GM19025 (cell line): ENCODE data around the gene CIB2.
A peak's percentile ranks its signal among the peaks of the same experiment; 100 is the strongest.

Experiments used
- ATAC-seq: cut with Tn5 transposase; IDR thresholded peaks from one replicate; pipeline ENCODE4 v1.9.1; 2021; ENCODE audit warnings: mild to moderate bottlenecking, low read depth, moderate library complexity; ENCODE audit not compliant: unreplicated experiment

The CIB2 gene

DNA sequence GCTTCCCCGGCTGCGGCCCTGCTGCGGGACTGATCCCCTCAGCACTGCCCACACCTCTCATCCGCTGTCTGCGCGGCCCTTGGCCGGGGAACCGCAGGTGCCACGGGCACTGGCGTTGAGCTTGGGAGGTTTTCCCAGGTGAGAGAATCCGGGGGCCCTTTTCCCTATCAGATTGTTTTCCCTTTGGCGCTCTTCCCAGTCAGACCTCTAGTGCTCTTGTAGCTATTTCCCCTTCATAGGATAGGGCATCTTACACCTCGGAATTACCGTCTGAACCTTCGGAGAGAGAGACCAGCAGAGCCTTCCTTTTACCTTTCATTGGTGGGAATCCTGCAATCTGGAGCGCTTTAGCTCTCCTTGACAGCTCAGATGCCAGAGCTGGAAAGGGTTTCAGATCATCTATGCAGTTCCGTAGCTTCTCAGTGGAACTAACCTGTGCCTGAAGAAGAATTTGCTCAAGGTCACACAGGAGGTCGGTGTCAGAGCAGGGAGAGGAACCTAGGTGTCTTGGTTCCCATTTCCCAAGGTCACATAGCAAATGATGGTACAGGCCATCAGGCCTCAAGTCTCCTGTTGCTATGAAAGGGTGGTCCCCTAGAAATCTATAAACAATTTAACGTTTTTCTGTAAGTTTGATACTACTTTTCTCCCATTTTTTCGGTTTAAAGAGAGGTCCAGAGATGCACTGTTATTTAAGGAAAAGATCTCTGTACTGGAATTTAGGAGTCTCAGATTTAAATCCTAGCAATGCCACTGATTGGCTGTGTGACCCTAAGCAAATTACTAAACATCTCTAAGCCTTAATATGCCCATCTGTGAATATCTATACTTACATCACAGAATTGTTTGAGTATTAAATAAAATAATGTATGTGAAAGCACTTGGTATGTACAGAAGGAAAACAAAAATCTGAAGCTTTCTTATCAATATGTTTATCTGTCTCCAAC lies 18.8 kb upstream of the CIB2 start:
- ATAC-seq: no peak

DNA sequence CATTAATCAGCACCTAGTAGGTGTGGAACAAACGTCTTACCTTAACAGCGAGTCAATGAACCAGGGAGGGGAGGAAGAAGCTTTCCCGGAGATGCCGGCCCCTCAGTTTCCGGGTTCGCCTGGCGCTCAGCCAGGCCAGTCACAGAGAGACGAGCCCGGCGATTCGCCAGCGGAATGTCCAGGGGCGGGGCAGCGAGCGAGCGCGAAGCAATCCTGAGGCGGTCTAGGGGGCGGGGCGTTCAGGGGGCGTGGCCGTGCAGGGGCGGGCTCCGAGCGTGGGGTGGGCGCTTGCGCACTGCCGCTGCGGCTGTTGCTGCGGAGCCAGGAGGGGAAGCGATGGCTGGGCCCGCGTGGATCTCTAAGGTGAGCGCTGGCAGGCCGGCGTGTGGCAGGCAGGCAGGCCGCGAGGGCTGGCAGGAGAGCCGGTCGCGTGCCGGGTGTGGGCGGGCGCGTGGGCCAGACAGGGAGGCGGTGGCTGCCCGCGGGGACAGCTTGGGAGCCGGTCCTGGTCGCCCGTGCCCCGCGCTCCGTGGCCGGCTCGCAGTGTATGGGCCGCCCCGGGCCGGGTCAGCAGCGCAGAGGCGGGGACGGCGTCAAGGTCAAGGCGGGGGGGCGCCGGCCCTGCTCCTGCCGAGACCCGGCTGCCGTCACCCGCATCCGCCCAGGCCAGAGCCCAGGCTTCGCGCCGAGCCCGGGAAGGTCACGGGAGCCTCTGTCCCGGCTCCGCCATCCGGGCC lies 18.0 kb upstream of the CIB2 start, which contains the start of gene IDH3A:
TSS of gene IDH3A (plus strand) at position 295 of the 737 bp plus-strand sequence. CDS start at position 337, 42 bp downstream.
- ATAC-seq: peak; percentile 79

DNA sequence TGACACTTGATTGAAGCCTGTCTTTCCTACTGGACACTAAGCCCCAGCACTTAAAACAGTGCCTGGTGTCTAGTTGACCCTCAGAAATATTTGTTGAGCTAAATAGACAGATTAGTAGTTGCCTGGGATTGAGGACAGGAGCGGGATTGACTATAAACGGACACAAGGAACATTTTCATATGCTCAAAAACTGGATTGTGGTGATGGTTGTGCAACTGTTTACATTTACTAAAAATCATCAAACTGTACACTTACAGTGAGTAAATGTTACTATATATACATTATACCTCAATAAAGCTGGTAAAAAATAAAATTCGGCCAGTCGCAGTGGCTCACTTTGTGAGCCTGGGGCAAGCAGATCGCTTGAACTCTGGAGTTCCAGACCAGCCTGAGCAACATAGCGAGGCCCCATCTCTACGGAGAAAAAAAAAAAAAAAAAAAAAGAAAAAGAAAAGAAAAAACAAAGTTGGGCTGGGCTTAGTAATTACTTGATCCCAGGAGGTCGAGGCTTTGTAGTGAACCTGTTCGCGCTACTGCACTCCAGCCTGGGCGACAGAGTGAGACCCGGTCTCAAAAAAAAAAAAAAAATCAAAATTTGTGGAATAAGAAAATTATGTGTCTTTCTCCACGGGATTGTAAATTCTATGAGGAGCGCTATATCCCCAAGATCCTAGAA lies 17.3 kb upstream of the CIB2 start:
- no peak for ATAC-seq

DNA sequence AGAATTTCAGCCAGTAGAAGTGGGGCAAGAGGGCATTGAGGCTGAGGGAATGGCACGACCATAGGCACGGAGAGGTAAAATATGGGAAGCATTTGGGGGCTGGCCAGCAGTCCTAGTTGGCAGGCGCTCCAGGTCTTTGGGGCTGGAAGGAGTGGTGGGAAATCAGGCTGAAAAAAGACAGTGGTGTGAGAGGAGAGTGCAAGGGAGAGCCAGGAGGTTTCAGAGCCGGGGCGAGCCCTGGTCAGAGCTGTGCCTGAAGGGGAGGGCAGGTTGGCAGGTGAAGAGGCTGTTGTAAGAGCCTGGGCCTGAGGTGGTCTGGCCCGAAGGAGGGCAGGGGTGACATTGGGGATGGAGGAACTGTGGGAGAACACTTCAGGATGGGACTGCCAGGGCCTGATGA lies 16.3 kb upstream of the CIB2 start:
- ATAC-seq: no peak

DNA sequence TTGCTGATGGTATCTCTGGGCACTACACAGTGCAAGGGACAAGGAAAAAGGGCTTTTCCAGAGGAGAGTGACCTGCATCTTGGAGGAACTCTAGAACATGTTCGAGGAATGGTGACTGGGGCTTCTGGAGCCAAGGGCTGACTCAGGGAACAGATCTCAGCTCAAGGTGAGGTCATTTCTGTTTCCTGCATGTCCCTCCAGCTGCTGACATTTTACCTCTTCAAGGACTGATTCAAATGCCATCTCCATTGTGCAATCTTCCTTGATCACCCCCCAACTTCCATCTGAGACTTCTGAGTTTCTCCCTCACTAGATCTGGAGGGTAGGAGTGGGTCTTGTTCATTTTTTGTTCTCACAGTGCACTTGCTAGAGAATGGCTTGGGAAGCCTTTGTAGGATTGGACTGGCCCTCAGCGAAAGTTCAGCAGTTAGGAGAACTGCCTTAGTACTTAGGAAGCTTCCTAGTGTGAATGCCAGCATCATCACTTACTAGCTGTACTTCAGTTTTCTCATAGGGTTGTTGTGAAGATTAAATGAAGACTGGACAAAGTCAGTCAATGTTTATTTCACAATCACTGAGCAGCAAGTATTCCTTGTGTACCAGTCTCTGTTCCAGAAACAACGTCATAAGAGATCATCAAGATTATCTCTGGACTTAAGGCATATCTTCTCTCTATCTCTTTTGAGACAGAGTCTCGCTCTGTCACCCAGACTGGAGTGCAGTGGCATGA lies 15.3 kb upstream of the CIB2 start:
- ATAC-seq: no peak

DNA sequence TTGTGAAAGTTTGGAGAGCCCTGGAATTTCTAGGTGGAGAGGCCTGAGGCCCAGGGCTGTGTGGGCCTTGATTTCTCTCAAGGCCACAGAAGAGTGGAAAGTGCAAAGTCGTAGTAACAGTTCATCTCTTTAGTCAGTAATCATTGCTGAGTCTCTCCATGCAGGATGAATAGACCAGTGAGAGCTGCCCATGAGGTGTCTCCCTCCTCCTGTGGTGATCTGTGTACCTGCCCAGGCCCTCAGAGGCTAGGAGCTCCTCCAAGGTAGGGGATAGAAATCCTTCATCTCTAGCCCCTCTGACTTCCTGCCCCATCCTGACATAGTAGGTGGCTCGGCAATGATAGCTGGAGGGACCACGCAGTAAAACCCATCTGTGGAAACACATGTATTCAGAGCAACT lies 11.1 kb upstream of the CIB2 start:
- ATAC-seq: no peak

DNA sequence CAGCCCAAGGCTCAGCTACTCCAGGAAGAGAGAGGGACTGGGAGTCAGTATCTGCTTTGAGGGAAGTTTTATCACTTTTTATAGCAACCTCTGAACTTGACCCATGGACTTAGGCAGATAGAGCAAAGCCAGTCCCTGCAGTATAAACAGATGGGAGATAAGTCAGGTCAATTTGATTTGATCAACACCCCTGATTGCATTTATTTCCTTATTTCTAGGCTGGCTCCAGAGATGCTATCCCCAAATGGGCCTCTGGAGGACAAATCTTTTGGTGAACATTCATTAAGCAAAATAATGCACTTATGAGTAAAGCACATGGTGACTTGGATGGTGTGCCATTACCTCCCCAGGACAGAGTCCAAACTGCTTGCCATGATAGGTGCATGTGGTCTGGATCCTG lies 9.0 kb upstream of the CIB2 start:
- no peak for ATAC-seq

DNA sequence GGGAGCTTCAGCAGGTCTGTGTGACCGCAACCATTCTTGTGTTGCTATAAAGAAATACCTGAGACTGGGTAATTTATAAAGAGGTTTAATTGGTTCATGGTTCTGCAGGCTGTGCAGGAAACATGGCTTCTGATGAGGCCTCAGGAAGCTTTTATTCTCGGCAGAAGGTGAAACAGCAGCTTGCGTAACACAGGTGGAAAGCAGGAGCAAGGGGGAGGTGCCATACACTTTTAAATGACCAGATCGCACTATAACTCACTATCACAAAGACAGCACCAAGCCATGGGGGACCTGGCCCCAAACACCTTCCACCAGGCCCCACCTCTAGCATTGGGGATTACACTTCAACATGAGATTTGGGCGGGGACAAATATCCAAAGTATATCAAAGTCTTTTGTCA lies 8.3 kb upstream of the CIB2 start:
- ATAC-seq: no peak

DNA sequence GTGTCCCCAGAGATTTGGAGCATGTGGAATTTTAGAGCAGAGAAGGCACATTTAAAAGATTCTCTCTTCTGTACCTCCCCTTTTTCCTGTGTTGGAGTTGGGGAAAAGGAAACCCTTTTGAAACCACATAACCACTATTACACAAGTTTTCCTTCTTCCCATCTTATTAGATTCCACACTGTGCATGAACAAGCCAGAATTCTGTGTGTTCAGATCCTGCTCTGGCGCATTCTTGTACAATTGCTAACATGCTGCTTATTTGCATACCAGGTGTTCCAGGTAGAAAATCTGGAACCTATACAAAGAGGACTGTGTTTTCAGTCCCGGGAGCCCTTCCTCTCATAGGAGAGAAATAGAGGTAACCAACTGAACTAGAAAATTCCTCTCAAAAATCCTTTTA lies 2.6 kb upstream of the CIB2 start:
- no peak for ATAC-seq

DNA sequence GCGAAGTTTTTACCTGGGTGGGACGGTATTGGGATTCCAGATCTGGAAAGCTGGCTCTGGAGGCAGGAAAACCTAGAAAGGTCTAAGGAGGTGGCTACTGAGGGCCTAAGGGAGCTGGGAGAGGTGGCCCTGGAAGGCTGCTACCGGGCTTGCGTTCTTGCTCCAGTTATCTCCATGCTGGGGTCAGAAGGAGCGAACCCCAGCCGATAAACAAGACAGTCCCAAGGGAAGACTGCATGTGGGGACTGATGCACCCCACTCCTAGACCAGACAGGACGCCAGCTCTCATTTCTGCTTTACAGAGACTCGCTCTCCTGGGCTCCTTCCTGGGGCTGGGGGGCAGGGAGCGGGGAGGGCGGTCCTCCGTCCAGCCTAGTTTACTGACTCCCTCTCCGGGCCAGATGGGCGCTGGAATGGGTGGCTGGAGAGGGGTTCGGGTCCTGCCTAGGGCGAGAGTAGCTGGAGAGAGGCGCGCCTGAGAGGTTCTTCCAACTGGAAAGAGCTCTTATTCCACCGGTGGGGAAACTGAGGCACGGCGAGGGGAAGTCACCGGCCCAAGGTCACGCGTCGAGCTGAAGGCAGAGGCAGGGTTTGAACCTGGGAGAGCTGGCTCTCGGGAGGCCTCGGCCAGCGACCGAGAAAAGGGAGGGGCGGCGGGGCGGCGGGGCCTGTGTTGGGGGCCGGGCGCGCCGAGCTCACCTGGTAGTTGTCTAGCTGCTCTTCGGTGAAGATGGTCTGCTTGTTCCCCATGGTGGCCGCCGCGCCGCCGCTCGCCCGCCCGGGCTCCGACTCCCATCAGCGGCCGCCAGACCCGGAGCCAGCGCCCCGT lies 565 bp downstream of the CIB2 start:
- peak; percentile 48 for ATAC-seq

DNA sequence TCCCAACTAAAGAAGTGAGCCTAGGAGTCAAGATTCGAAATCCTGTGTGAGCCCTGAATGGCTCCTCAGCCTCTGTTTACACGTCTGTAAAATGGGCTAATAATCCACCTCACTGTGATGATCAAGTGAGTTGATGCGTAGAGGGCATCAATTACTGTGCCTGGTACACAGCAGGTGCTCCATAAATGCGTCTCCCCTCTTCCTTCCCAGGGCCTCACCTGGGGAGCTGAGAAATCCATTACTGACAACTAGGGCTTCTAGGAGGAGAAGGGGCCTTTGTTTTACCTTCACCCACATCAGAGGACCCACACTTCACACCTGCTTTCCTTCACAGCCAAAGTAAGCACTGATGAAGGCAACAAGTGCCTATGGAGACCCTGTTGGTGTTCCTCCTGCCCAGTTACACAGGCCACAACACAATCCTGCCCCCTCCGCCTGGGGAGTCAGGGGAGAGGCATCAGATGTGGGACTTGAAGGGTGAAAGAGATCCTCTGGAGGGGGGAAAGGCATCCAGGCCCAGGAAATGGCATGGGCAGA lies 1.4 kb downstream of the CIB2 start:
- ATAC-seq: no peak

DNA sequence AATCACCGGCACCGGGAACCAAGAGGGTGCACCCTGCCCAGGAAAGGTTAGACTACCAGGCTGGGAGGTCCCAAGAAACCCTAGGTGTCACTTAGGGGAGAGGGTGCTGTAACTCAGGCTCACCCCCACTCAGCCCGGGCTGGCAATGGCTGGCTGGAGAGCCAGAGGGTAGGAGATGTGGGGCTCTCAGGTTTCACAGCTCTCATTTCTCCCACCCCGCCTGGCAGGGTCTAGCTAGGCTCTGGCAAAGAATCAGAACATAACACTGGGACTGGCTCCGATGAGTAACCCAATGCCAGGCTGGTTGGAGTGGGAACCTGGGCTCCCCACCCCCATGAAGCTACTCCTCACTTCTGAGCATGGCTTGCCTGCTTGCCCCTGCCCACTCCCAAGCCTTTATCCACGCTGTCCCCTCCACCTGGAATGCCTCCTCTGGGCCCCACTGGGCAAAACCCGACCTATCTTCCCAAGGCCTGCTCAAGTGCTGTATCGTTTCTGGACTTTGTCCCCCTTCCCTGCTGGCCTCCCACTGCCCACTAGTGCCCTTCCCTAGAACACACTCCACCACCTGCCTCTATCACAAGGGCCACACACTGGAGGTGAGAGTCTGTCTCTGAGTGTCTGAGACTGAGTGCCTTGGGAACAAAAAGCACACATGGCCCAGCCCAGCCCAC lies 2.0 kb downstream of the CIB2 start:
- no peak for ATAC-seq

DNA sequence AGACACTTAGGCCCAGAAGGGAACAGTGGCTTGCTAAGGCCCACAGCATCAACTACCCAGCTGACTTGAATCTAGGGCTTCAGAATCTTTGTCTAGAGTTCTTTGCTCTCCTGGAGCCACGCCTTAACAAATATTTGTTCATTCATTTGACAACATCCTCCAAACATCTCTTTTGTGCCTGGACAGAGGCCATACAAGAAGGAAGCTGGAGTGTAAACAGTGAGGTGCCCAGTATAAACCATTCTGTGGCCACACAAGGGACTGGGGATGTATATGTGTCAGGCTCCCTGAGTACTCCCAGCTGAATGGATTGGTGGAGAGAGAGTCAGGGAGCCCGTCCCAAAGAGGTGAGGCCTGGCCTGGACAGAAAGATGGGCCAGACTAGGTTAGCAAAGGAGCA lies 3.4 kb downstream of the CIB2 start:
- ATAC-seq: no peak

DNA sequence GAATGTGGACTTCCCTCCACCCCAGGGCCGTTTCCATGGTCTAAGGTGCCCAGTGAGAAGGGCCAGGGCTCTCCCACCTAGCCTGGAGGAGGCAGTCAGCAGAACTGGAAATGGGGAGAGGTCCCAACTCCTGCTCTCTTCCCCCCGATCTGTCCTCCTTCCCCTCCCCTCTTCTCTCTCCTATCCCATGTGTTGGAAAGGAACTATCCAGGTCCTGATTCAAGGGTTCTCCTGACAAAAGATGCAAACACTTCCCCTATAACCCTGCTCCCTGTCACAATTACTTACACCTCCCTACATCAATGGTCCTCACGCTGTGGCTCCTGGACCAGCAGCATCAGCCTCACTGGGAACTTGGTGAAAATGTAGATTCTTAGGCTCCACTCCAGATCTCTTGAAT lies 6.0 kb downstream of the CIB2 start:
- ATAC-seq: no peak

DNA sequence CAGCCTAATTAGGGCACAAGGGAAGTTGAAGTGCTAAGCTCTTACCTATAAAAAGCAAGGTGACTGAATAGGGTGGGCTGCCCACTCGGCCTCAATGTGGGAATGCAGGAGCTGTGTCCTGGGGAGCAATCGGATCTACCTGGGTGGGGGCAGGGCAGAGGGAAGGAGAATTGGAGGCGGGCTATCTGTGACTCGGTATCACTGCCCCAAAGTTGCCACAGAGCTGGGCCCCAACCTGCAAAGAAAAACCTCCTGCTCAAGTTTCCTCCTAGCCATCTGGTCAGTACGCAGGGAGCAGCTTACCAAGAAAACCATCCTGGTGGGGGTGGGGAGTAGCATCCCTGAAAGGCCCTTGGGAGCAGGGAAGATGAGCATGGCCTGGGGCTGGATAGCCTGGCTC lies 10.7 kb downstream of the CIB2 start:
- ATAC-seq: no peak

DNA sequence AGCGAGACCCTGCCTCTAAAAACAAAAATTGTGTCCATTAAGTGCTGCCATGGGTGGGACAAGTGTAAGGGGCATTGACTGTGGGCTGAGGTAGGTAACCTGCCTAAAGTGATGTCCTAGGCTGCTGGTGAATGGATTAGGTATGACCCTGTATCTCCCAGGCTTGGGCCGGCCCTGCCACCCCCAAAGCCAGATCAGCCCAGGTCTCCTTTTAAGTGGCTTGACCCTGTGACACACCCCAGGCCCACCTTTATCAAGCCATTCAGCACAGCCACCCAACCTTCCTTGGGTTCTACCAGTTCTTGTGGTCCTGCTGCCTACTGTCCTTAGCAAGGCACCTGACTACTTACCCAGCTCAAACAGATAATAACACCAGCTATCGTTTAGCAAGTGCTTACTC lies 18.7 kb downstream of the CIB2 start:
- no peak for ATAC-seq

DNA sequence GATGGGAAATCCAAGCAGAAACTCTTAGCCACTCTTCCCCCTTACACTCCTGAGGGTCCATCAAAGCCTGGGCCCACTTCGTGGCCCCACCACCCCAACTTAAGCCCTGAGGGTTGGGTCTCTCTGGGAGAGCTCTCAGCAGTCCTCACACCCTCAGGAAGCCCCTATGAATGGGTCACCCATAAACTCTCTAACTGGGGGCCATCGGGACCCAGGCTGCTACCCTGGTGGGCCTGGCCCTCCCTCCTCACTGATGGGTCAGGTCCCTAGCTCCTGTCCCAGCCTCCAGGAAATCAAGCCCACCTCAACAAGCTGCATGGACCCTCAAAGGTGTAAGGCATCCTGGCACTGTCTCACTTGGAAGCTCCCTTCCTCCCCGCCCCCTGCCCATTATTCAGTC lies 19.5 kb downstream of the CIB2 start:
- no peak for ATAC-seq

DNA sequence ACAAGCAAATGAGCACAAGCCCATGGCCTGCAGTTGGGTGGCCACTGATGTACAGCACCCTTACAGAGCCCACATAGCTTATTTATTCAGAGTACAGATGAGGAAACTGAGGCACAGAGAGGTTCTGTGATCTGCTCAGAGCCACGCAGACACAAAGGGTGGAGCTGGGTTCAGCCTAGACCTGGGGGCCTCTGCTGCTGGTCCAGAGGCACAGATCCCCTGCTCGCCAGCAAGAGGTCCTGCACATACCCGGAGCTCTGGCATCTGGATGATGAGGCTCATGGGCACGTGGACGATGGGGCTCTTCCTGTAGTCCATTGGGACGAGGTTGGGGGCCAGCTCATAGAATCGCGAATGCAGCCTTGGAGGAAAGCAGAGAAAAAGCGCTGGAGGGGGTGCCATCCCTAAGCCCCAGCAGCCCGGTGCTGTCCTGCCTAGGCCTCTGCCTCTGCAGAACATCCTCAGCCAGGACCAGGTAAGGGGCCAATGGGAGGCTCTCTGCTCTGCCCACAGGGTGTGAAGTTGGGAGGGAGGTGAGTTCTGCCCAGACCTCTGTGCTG lies 20.2 kb downstream of the CIB2 start:
- no peak for ATAC-seq

DNA sequence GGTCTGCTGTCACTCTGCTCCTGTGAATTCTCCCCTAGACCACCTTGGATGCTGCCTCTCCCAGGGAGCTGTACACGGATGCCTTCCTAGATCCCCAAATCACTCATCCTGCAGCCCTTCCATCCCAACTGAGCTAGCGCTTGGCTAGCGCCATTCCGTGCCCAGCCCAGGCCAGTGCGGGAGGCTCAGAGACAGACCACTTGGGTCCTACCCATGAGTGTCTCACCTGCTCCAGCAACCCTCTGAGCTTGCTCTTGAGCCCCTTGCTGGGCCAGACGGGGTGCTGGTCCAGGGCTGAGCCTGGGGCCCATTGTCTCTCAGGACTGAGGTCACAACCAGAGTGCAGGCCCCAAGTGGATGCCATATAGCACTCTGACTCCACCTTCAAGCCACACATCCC lies 21.1 kb downstream of the CIB2 start:
- no peak for ATAC-seq
